Stimulated activated CD8-positive, alpha-beta memory T cell treated with anti-CD3 and anti-CD28 coated beads, Interleukin-12 subunit alpha, Interleukin-12 subunit beta, amount 100 ng/mL, for 1 hour (primary cell): ENCODE results near the gene MBOAT2.

Experiments used
- DNase-seq: peaks from one replicate; pipeline ENCODE4 v3.0.0-alpha.2; 2020; ENCODE audit warnings: low read depth

MBOAT2 gene

GRCh38 chr2:8819194-8819593 is 184.3 kb downstream of the MBOAT2 start:
- no peak for DNase-seq

DNA sequence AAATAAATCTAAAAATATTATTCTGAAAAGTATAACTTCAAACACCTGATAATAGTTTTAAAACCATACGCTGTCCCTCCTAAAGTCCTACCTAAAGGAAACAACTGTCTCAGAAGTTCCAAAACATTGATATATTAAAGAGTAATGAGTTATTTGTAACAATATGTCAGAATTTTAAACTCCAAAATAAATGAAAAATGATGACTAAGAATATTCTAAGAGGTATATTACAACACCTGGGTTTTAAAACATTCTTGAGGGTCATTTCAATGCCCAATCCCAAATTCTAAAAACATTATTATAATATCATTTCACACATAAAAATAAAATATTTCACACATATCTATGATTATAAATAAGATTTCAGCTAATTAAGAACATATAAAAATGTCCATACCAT is 186.3 kb downstream of the MBOAT2 start:
- DNase-seq, result no peak

DNA sequence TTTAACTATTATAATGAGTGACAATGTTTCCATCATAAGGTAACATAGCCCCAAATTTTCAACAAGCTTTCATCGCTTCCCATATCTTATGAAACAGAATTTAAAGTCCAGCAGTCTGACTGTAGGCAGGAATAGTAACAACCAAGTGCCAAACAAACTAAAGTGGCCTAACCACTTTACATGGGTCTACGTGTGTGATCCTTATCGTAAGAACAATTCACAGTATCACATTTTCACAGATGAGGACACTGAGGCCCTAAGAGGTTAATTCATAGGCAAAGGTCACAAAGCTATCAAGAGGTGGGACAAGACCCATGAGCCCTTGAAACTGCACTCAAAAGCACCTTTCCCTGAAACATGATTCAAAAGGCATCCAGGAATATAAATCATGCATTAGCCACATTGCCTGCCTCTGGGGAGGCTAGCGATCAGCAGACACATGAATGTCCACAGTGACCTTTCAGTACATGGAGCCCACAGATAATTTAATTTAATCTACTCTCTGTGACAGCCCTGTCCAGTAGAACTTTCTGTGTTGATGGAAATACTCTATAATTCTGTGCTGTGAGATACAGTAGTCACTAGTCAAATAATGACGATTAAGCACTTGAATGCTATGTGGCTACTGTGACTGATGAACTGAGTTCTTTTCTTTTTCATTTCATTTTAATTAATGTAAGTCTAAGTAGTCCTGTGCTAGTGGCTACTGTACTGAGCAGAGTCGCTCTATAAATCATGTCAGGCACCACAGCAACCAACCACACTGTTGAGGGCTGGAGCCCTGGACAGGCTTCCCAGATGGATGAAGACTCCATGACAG is 196.4 kb downstream of the MBOAT2 start:
- DNase-seq, result no peak

DNA sequence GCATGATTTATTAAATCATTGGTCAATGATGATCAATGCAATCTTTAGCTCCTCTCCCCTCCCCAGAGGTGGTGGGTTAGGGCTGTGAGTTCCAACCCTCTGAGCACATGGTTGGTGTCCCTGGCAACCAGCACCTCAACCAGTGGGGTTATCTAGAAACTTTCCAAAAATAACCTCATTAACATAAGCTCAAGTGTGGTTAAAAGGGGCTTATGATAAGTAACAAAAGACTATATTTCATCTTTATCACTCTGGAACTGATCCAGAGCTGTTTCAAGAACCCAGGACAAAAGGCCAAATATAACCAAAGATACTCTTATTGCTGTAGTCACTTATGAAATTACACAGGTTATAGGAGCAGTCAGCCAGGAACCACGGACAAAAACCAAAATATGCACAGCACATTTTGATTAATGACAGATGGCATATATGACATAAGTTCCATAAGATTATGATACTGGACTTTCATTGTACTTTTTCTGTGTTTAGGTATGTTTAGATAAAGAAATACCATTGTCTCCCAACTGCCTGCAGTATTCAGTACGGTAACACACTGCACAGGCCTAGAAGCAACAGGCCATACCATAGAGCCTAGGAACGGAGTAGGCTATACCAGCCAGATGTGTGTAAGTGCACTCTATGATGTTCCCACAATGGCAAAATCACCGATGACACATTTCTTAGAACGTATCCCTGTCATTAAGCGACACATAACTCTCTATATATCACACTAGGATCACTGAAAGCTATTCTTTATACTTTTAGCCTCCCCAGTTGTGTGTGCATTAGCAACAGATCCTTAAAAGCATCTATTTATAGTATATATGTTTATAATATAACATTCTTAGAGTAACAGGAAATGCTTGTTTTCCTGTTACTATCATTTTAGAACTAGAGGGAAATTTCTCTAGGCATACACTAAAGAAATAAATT is 197.9 kb downstream of the MBOAT2 start:
- no peak for DNase-seq

DNA sequence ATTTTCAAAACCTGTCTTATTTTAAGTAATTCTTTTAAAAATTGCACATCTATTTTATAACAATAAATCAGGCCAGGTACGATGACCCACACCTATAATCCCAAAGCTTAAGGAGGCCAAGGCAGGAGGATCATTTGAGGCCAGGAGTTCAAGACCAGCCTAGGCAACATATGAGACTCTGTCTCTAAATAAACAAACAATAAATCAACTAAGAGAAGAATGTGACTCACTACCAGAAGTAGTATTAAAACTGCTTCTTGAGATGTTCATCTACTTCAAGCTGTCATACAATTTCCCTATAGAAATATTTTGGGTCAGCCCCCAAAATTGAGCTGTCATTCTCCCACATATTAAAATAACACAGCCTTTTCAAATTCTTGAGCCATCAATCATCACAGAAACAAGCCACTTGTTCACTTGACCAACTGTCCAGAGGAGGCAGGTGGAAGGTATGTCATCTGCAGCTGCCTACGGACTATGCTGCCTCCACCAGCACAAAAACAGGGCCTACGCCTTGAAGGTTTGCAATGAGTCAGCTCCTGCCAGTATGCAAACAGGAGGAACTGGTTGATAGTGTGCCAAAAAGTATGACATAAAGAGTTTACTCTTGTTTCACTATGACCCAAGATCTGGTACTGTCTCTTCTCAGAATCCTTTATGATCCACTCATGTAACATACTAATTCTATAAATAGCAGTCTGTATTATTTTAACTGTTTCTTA is 199.7 kb downstream of the MBOAT2 start:
- no peak for DNase-seq

DNA sequence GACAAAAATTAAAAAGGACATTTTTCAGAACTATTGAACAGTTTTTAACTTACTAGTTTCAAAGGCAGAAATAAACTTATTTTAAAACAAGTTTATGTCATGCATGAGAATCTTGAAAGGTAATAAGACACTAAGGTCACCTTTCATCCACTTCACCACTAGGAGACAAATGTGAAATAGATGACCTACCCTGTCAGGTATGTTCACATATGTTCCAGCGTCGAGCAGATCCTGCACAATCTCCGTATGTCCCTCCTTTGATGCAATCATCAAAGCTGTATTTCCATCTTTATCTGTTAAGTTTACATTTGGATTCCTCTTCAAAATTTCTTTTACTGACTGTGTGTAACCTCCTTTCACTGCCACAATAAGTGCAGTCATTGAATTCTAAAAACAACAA is 200.7 kb downstream of the MBOAT2 start:
- no peak for DNase-seq
